GM19328 (cell line): ENCODE measurements around the gene RCAN2.
"Not testable (repeated sequence)": the region's sequence is repeated elsewhere in the genome, so short reads cannot be mapped to it uniquely, and the experiment has no call there.

Experiments used
- ATAC-seq: cut with Tn5 transposase; IDR thresholded peaks from one replicate; pipeline ENCODE4 v1.9.1; 2021; ENCODE audit warnings: mild to moderate bottlenecking, moderate library complexity; ENCODE audit not compliant: unreplicated experiment

The RCAN2 gene

GRCh38 chr6:46340246-46340645, 151.0 kb downstream of the RCAN2 start:
- no peak for ATAC-seq

GRCh38 chr6:46338131-46338530, 153.1 kb downstream of the RCAN2 start:
- ATAC-seq: peak; percentile 80

DNA sequence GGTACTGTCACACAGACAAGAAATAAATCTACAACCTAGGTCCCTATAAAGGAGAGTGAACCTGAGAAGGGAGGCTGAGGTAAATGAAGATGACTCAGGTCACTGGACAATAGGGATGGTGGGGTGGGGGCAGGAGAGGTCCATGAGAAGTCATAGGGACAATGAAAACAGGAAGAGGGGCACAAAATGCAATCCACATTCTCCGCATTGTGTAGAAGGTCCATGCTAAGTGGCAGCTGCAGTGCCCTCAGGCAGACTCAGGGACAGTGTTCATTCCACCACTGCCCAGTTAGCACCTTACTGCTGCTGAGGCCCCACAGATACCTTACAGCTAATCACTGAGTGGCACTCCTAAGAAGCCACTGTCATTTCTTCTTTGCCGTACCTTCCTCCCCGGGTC, 156.8 kb downstream of the RCAN2 start:
- ATAC-seq: no peak

GRCh38 chr6:46333481-46333880, 157.8 kb downstream of the RCAN2 start:
- ATAC-seq: no peak

GRCh38 chr6:46332448-46332847, 158.8 kb downstream of the RCAN2 start:
- not testable (repeated sequence) for ATAC-seq

DNA sequence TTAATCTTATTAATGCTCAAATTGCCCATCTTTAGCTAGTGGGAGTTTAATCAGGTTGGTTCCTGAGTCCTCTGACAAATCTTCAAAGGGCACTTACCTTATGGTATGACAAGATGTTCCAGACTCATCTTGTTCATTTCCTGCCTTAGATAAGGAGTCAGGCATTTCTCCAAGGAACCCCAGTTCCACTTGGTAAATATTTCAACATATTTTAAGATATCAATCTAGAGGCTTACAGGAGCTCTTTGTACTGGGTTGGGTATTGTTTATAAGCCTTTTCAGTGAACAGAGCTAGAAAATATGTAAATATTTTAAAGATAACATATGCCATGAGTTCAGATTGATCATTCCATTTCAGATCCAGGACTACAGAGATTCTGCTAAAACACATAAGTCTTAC, 159.8 kb downstream of the RCAN2 start:
- ATAC-seq: no peak

GRCh38 chr6:46329568-46329967, 161.7 kb downstream of the RCAN2 start:
- ATAC-seq: no peak

GRCh38 chr6:46327779-46328178, 163.5 kb downstream of the RCAN2 start:
- no peak for ATAC-seq

- no peak for ATAC-seq
Measured at GRCh38 chr6:46325561-46326530, 165.4 kb downstream of the RCAN2 start.

DNA sequence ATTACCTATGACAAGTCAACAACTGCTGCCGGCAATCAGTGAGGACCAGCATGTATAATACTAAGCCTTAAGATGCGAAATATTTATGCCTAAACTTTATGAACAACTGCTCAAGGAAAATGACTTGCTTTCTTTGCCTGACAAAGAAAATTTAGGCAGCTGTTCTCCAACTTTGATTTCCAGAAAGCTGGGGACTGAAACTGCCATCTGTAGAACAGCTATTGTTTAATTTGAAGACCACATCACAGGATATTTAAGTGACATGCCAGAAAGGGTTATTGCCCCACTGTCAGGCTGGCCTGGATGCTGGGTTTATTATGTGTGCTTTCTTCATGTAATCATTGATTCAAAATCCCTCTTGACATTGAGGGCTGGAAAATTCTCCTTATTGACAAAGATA, 166.5 kb downstream of the RCAN2 start:
- ATAC-seq: no peak

GRCh38 chr6:46323966-46324622, 167.2 kb downstream of the RCAN2 start:
- ATAC-seq: no peak

GRCh38 chr6:46323312-46323965, 167.8 kb downstream of the RCAN2 start:
- no peak for ATAC-seq

DNA sequence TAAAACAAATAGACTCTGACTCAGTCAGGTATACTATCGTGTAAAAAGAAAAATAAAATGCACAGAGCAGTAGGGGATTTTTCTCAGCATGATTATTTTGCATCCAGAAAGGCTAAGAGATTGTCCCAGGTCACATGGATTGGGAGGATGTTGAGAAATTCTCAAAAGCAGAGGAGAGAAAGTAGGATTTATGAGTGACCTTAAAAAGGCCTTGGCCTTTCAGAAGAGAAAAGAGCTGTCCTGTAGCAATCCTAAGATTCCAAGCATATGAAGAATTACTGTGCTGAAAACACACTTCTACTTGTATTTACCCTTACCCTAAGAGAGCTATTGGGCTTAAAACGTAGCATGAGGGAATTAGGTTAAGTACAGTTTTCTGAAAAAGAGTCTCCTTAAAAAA, 170.7 kb downstream of the RCAN2 start:
- no peak for ATAC-seq

DNA sequence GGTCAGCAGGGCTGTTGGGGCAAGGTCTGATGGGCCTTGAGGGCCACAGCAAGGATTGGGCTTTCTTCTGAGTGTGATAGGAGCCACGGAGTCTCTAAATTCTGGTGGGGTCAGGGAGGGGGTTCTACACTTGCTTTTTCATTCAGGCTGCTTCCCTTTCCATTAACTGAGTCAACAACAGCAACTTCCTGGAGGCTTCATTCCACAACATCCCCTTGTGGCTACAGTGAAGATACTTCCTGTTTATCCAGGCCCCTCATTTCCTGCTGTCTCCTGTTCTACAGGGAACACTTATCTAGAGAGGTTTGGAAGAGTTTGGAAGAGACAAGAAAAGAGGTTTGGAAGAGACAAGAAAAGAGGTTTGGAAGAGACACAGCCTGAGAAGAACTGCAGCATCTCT, 175.7 kb downstream of the RCAN2 start:
- ATAC-seq: no peak

DNA sequence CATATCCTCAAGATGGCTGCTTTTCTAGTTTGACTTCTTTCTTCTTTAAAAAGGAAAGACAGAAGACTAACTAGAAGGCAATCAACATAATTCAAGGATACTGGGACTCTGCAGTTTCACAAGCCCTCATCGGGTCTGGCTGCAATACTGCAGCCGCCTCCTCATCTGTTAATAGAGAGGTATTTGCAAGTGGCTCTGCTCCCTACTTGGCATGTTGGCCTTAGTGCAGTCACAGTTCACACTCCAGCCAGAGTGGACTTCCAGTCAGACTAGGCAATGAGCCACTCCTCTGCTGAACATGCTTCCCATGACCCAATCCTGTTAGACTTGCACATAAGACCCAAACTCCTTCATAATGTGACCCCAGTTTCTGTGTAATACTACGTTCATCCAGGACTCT, 178.6 kb downstream of the RCAN2 start:
- no peak for ATAC-seq

- no peak for ATAC-seq
Measured at GRCh38 chr6:46310196-46310595, 181.1 kb downstream of the RCAN2 start.

DNA sequence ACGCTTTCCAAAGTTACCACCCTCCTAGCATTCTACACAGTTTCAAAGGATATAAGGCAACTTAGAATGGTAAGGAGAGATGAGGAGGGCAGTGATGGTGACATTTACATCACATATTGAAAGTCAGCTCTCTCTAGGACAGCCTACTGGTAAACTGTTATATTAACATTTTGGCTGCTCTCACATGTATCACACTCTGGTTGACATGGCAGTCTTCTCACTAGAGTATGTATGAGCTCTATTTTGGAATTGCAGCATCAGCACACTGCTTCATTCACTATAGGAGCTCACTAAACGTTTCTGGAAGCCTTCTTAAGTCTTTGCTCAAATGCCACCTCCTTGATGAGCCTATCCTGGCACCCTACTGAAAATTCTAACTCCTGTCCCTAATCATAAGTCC, 184.8 kb downstream of the RCAN2 start:
- ATAC-seq: no peak

GRCh38 chr6:46305833-46306232, 185.4 kb downstream of the RCAN2 start:
- no peak for ATAC-seq

- no peak for ATAC-seq
Measured at GRCh38 chr6:46305236-46305635, 186.0 kb downstream of the RCAN2 start.

DNA sequence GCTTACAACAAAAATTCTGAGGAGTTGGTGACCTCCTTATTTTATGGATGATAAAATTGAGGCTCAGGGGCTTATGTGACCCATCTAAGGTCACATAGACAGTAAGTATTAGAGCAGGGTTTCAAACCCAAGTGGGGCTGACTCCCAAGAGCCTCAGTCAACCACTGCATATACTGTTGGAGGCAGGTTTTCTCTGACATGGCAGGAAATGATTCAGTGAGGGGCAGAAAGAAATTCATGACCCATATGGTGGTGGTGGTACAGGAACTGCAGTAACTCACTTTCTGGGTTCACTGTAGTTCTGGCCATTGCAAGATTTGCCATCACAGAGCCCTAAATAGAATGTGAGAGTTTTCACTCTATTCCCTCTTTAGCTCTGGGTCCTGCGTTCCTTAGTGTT, 188.4 kb downstream of the RCAN2 start:
- no peak for ATAC-seq

DNA sequence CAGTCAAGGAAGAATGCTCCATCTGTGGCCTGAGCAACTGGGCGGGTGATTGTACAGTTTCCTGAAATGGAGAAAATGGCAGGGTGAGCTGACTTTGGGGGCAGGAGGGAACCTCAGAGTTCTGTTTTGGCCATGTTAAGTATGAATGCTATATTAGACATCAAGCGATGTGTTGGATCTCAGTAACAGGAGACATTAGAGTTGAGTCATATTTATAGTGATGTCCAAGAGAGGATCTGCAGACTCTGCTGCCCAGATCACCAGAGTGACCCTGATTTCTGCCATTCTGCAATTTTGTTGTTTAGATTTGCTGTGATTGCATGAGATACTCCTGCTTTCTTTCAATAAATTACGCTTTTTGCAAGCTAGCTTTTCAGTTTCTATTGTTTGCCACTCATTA, 189.1 kb downstream of the RCAN2 start:
- no peak for ATAC-seq

DNA sequence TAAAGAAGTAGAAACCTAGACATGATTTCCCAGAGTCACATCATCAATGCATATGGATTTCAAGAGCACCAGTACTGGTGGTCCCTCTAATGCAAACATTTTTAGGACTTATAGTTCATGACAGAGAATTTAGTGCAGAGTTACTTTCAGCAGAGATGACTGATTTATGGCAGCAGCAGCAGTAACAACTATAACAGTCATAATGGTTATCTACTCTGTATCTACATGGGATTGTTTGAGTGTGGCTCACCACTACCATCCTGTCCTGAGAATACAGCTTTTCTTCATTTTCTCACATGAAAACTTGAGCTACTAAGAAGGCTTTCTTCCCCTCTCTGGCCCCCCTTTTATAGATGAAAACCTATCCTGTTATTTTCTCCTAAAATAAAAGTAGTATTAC, 192.0 kb downstream of the RCAN2 start:
- no peak for ATAC-seq
